ENCODE measurements around the gene FAM131A.
"Not testable (repeated sequence)": the region's sequence is repeated elsewhere in the genome, so short reads cannot be mapped to it uniquely, and the experiment has no call there.

FAM131A gene

GRCh38 chr3:184316792-184317191 lies 20.6 kb upstream of the FAM131A start:
- no peak for DNase-seq

DNA sequence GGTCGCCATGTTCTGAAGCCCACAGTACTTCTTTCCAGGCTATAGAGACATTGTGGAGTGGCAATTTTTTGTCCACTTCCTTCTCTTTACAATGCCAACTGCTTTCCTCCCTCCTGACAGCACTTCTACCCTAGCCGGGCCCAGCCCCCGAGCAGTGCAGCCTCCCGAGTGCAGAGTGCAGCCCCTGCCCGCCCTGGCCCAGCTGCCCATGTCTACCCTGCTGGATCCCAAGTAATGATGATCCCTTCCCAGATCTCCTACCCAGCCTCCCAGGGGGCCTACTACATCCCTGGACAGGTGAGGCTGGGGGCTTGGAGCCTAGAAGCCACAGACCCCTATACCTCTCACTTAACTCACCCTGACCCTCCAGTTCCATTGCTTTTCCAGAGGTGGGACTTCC lies 20.2 kb upstream of the FAM131A start:
- no peak for DNase-seq

DNA sequence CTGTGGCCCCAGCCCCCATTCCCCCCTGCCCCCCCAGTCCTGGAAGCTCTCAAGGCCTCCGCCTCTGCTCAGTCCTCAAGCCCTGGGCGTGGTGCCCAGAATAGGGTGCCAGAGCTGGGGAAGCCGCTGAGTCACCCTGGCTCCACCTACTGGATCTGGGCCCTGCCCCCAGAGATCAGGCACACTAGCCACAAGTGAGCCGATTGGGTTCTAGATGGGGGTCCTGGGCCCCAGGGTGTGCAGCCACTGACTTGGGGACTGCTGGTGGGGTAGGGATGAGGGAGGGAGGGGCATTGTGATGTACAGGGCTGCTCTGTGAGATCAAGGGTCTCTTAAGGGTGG lies 17.3 kb upstream of the FAM131A start:
- peak; percentile 87 to 89 for DNase-seq

DNA sequence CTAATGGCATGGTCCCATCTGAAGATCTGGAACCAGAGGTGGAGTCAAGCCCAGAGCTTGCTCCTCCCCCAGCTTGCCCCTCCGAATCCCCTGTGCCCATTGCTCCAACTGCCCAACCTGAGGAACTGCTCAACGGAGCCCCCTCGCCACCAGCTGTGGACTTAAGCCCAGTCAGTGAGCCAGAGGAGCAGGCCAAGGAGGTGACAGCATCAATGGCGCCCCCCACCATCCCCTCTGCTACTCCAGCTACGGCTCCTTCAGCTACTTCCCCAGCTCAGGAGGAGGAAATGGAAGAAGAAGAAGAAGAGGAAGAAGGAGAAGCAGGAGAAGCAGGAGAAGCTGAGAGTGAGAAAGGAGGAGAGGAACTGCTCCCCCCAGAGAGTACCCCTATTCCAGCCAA lies 15.7 kb upstream of the FAM131A start:
- no peak for DNase-seq

GRCh38 chr3:184322731-184323487 lies 14.5 kb upstream of the FAM131A start:
- DNase-seq: peak; percentile 73 to 82

GRCh38 chr3:184323696-184324095 lies 13.7 kb upstream of the FAM131A start:
- no peak for DNase-seq

DNA sequence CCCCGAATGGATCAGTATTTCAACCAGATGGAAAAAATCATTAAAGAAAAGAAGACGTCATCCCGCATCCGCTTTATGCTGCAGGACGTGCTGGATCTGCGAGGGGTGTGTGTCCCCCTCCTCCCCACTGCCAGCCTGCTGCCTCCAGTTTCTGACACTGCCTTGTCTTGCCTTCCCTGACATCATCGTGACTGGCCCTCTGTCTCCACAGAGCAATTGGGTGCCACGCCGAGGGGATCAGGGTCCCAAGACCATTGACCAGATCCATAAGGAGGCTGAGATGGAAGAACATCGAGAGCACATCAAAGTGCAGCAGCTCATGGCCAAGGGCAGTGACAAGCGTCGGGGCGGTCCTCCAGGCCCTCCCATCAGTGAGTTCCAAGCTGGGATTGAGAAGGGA lies 12.1 kb upstream of the FAM131A start:
- DNase-seq: no peak

GRCh38 chr3:184325715-184326369 lies 11.6 kb upstream of the FAM131A start:
- DNase-seq: no peak

GRCh38 chr3:184327171-184327570 lies 10.2 kb upstream of the FAM131A start:
- DNase-seq: no peak

GRCh38 chr3:184328516-184328915 lies 8.9 kb upstream of the FAM131A start:
- DNase-seq: no peak

DNA sequence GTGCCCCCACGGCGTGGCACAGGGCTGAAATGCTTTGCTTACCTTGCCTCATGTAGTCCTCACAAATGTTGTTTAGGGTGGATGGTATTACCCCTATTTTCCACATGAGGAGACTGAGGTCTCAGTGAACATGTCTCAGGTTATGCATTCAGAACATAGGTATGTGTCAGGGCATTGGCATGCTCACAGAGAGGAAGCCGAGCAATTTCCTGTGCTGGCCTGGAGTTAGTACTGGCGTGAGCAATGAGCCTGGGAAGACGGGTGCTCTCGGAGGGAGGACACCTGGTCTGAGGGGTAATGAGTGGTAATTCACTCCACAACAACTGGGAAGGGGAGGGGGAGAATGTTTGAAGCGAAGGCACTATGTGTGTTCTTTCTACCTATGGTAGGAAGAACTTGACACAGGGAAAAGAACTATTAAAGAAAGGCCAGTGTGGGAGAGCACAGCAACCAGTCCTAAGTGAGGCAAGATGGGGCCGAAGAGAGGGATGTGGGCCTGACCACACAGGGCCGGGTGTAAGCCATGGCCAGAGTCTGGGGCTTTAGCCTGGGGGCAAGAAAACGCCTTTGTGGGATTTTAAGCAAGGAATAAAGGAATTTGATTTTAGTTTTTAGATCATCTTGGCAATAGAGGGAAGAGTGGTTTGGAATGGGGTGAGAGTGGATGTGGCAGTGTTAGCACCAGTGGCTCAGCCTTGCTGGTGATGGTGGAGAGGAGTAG lies 4.9 kb upstream of the FAM131A start:
- DNase-seq: no peak

DNA sequence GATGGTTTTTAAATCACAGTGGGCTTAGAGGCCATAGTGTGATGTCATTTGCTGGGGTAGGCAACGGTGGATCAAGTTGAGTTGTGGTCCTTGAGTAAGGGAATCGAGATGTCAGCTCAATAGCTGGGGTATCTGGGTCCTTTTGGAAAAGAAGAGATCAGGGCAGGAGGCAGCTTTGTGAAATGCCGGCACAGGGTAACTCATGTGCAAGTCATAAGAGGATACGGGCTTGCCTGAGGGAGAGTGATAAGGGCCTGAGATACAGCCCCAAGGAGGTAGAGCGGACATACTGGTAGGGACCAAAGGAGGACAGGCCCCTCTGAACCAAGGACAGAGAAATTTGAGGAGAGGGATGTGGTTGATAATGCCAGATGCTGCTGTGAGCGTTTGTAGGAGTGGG lies 4.2 kb upstream of the FAM131A start:
- no peak for DNase-seq

DNA sequence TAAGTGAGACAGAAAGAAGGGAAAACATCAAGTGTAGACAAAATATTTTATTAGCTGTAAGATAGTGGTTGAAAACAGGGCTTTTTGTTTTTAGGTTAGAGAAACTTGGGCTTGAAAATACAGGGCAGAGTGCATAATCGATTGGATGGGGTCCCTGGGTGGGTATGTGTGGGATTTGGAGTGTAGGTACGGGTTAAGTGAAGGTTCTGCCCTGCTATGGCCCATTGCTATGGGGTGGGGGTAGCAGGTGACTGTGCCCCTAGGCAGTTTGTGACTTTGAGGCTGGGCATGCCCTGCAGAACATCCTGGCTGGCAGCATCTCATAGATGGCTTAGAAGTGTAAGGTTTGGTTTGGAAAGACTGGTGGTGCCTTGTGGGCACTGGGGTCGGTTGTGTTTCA lies 3.7 kb upstream of the FAM131A start:
- DNase-seq: no peak

GRCh38 chr3:184334470-184335158 lies 2.8 kb upstream of the FAM131A start:
- peak in 1 of 2 donors; percentile 35 for DNase-seq

- no peak for DNase-seq
These were observed 2.1 kb upstream of the FAM131A start for GRCh38 chr3:184335291-184335660.

DNA sequence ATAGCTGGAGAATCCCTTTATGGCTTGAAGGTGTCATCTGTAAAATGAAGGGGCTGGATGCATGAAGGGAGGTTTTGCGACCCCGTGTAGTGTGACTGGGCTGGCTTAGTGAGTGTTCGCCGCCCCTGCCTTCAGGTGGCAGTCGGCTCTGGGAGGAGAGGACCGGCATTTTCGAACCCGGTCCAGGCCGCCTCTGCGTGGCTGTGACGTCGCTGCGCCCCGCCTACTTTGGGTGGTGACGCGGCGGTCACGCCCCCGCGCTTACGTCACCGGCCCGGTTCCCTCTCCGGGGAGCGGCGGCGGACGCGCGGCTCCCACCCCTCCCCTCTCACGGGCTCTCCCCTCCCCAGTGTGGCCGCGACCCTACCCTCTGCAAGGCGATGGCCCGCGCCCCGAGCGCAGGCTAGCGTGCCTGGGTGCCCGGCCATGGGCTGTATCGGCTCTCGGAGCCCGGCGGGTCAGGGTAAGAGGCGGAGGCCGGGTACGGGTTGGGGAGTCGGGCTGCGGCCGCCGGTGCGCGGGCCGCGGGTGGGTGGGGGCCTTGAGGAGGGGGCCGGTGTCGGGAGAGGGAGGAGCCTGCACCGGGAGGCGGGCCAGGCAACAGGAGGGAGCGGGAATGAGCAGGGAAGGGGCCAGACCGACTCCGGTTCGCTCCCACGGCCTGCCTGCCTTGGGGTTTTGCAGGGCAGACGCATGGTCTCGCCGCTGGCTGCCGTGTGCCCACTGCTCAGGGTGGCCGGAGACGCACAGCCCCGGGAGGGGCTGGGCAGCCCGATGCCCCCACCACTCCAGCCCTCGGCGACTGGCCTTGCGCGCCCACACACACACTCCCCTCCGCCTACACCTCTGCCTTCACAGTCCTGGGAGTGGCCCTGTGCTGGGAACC lies 1.5 kb upstream of the FAM131A start:
- peak; percentile 72 to 84 for DNase-seq

DNA sequence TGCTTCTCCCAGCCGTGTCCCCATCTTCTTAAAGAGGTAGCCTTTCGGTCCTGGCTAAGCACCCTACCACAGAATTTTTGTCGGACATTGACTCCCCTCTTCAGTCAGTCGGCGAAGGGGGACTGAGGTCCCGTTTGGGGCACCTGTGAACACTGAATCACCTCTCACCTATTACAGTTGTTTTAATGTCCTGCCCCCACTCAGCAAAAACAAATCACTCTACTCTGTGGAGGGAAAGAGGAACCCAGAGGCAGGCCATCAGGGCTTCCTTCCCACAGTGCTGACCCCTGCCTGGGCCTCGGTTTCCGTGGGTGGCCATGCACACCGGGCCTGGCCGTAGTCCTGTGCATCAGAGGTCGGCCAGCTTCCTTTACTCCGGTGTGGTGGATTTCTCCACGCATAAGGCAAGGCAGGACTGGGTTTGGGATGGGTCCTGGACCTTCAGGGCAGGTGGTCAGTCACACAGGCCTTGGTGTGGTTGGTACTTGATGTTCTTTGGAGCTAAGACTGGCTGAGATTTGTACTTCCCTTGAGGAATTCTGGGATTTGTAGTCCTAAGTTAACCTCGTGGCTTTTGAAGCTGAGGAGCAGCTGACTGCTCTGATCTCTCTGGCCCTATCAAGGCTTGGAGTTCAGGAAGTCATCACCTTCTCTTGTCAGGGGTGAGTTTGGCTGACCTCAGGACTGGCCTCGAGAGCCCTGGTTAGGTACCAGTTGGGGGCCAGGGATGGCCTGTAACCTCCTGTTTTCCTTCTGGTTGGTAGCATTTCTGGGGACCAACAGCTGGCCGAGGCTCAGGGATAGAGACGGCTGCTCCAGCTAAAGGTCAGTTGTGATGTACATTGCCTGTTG lies 627 bp upstream of the FAM131A start:
- DNase-seq: peak; percentile 59 to 69

- DNase-seq: no peak
These were observed 581 bp downstream of the FAM131A start for GRCh38 chr3:184337981-184338380.

DNA sequence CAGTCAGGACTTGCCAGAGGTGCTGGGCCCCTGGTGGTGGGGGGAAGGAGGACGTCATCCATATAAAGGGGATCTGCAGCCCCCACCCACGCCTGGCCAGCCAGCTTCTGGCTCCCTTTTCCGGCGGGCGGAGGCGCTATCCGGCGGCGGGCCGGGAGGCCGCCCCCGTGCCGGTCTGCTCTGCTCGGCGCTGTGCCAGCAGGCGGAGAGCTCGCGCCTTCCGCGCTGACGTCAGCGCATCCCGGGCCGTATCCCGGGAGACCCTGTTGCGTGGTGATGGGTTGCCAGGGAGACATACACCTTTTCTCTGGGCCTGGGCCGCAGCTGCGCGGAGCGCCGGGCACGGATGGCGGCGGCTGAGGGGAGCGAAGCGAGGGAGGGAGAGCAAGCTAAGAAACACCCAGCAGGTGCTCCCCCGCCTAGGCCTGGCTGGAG lies 1.1 kb downstream of the FAM131A start:
- peak; percentile 33 to 76 for DNase-seq

DNA sequence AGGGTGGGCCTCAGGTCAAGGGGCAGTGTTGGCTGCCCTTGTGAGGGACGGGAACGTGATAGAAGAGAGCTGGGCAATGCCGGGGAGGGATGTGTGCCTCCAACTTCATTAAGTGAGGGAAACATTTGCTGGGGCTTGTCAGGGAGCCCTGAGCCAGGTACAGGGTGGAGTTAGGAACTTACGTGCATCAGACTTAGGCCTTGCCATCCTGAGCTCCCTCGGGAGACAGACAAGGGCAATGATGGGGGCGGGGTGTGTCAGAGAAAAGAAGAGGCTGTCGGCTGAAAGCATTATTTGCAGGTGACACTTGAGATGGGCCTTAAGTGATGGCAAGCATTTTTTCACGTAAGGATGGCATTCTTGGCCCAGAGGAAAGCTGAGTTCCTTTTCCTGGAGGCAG lies 1.6 kb downstream of the FAM131A start:
- DNase-seq: no peak

GRCh38 chr3:184339451-184340135 lies 2.2 kb downstream of the FAM131A start:
- DNase-seq: not testable (repeated sequence)
